Fibroblast of the aortic adventitia (primary cell): ENCODE data around the gene KCNC1. TPM values are rescaled to one million over a fixed set of nuclear protein-coding genes. Genes with fewer than 3 reads are reported as not detected.

Experiments
- DNase-seq: peaks from one replicate; pipeline ENCODE4 v3.0.0-alpha.2; 2010; ENCODE audit warnings: low read depth
- H3K4me3 ChIP-seq: 2 replicates; pipeline ENCODE4 v1.5.1; 2011; ENCODE audit warnings: low read depth, mild to moderate bottlenecking, control low read depth, low read length, moderate library complexity
- total RNA-seq: library from RNA; depleted of rRNA; stranded (reverse); fragments of >200 nt; gene quantifications from 2 replicates; pipeline ENCODE4 v1.2.3, GENCODE V29; 2012; ENCODE audit warnings: low replicate concordance
- TF ChIP-seq, protein P1 (sequence below): IDR thresholded peaks from 2 replicates; pipeline ENCODE4 v1.5.1; 2011; ENCODE audit warnings: mild to moderate bottlenecking, low read length, control low read depth, inconsistent platforms; ENCODE audit not compliant: insufficient read depth

Gene KCNC1
- total RNA-seq, 1 donor: not detected

DNA sequence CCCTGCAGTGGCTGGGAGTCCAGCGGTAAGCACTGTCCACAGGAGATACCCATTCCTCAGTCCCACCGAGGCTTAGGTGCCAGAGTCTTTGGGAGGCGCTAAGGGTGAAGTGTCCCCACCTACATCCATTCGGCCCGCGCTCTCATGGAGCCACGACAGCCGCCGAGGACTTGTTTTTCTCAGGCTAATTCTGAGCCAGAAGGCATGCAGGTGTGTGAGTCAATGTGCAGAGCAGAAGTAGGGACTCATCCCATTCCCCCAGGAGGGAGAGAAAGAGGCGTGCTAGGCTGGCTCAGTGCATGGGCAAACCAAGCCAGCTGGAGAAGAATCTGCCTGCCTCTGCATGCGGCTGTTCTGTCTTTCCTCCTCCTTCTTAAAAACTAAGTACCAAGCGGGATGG lies 46.6 kb downstream of the KCNC1 start:
- H3K4me3 ChIP-seq: no peak overlapping the region
- no peak for DNase-seq
- TF ChIP-seq, protein P1, sequence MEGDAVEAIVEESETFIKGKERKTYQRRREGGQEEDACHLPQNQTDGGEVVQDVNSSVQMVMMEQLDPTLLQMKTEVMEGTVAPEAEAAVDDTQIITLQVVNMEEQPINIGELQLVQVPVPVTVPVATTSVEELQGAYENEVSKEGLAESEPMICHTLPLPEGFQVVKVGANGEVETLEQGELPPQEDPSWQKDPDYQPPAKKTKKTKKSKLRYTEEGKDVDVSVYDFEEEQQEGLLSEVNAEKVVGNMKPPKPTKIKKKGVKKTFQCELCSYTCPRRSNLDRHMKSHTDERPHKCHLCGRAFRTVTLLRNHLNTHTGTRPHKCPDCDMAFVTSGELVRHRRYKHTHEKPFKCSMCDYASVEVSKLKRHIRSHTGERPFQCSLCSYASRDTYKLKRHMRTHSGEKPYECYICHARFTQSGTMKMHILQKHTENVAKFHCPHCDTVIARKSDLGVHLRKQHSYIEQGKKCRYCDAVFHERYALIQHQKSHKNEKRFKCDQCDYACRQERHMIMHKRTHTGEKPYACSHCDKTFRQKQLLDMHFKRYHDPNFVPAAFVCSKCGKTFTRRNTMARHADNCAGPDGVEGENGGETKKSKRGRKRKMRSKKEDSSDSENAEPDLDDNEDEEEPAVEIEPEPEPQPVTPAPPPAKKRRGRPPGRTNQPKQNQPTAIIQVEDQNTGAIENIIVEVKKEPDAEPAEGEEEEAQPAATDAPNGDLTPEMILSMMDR: no peak

DNA sequence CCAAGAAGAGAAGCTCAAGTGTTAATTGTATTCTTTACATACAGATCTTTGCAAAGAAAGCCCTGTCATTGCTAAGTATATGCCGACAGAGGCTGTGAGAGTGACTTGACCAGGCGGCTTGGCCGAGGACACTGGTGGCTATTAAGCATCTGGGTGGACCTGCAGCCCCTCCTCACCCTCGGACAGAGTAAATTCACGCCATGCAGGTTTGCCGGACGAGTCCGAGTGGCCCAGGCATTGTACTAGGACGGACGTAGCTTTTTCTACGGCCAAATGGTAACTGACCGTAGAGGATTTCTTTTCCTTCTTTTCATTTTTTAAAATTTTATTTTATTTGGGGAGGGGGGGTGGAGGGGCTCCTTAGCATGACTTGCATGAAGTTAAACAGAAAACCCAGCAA lies 47.0 kb downstream of the KCNC1 start:
- H3K4me3 ChIP-seq: no peak overlapping the region
- TF ChIP-seq, protein P1: no peak
- DNase-seq: no peak

DNA sequence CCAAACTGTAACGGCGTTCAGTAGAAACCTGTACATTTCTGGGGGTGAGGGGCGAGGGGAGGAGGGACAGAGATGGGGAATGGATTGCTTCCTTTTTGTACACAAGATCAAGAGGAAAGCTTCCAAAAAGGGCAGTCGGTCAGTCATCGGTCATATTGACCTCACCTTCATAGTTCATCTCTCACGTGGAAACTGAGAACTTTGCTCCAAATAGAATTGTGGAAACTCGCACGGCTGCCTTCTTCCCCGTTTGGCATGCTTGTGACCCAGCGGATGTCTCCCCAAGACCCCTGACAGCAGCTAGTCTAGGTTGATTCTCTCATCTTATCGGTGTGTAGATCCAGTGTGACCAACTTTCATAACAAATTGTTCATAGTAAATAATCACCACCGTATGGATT lies 47.6 kb downstream of the KCNC1 start:
- DNase-seq: no peak
- TF ChIP-seq, protein P1: no peak
- no peak overlapping the region for H3K4me3 ChIP-seq

GRCh38 chr11:17782603-17783337 lies 48.2 kb downstream of the KCNC1 start:
- no peak overlapping the region for H3K4me3 ChIP-seq
- DNase-seq: no peak
- TF ChIP-seq, protein P1: no peak

GRCh38 chr11:17783878-17784277 lies 49.3 kb downstream of the KCNC1 start:
- H3K4me3 ChIP-seq: no peak overlapping the region
- TF ChIP-seq, protein P1: no peak
- no peak for DNase-seq

DNA sequence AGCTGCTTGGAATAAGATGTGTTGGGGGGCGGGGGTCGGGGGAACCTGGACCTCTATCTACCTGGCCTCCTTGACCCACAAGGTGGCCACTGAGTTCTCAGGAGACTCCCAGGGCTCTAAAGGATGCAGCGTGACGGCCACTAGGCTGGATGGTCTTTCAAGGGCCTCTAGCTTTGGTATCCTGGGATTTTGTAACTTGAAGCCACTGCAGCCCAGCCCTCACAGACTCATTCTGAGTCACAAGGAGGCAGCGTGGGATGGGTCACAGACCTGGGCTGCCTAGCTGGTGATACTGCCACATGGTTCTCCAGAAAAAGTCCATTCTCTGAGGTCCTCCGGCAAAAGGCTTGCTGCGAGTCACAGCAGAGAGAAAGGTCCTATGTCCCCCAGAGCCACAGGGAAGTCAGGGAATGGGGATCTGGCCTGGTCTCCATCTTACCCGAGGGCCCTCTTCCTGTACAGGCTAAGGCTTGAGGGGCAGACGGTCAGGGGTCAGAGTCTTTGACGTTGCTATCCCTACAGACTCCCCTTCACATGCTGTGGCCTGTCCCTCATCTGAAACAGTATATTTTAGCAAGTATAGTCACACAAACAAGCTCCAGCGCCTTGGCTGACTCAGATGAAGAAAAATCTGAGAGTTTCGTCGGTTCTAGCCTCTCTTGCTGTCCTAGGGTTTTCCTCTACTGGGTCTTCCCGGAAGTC lies 52.4 kb downstream of the KCNC1 start:
- TF ChIP-seq, protein P1: no peak
- no peak overlapping the region for H3K4me3 ChIP-seq

More for the DNA sequence above, 52.4 kb downstream of the KCNC1 start:
- peak; percentile 58 for DNase-seq
